B cell (primary cell): ENCODE results near the gene NPAT.

Source experiments
- EZH2 ChIP-seq: IDR thresholded peaks from 2 replicates; pipeline ENCODE4 v1.6.1; 2012; ENCODE audit warnings: borderline replicate concordance, low read depth, mild to moderate bottlenecking, moderate library complexity, low read length; ENCODE audit not compliant: insufficient read depth, poor library complexity, severe bottlenecking
- TF ChIP-seq, protein P1 (sequence below): fragments of 200-600 bp; IDR thresholded peaks from one replicate; pipeline ENCODE4 v1.8.0; 2022; ENCODE audit warnings: antibody characterized with exemption, mild to moderate bottlenecking

DNA sequence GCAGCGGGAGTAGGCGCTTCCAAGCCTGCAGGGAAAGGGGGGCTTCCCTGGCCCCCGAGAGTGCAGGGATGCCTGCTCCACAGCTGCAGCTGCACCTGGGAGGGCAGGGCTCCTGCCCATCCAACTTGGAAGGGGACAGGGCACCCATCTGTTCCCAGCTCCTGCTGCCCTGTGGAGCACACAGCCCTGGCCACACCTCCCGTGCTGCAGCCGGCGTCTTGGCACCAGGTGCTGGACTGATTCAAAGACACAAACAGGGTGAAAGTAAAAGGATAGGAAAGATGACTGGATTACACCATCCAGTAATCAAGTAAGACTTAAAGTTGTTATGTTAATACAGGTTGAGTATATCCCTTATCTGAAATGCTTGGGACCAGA lies 14.8 kb downstream of the NPAT start:
- TF ChIP-seq, protein P1, sequence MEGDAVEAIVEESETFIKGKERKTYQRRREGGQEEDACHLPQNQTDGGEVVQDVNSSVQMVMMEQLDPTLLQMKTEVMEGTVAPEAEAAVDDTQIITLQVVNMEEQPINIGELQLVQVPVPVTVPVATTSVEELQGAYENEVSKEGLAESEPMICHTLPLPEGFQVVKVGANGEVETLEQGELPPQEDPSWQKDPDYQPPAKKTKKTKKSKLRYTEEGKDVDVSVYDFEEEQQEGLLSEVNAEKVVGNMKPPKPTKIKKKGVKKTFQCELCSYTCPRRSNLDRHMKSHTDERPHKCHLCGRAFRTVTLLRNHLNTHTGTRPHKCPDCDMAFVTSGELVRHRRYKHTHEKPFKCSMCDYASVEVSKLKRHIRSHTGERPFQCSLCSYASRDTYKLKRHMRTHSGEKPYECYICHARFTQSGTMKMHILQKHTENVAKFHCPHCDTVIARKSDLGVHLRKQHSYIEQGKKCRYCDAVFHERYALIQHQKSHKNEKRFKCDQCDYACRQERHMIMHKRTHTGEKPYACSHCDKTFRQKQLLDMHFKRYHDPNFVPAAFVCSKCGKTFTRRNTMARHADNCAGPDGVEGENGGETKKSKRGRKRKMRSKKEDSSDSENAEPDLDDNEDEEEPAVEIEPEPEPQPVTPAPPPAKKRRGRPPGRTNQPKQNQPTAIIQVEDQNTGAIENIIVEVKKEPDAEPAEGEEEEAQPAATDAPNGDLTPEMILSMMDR: no peak
- no peak for TF ChIP-seq EZH2
